SK-N-MC (cell line): ENCODE results near the gene OSTF1.

Experiments
- EZH2 ChIP-seq: fragments of 200-600 bp; sonication (generic); IDR thresholded peaks from one replicate; pipeline ENCODE4 v1.6.1; 2017; ENCODE audit warnings: antibody characterized with exemption
- FOXP2 ChIP-seq: optimal IDR thresholded peaks from 2 replicates; pipeline ENCODE3; 2011; ENCODE audit warnings: mild to moderate bottlenecking, moderate library complexity; ENCODE audit not compliant: insufficient read depth; ENCODE audit errors: extremely low read length, control extremely low read depth
- POLR2AphosphoS5 ChIP-seq: IDR thresholded peaks from 2 replicates; pipeline ENCODE4 v1.6.1; 2012; ENCODE audit warnings: mild to moderate bottlenecking, low read depth, low read length, borderline replicate concordance

- no peak for TF ChIP-seq EZH2
- TF ChIP-seq FOXP2: no peak
- no peak for TF ChIP-seq POLR2AphosphoS5
Observed at GRCh38 chr9:75161116-75161857, 73.0 kb downstream of the OSTF1 start.
